Caki2 (cell line): ENCODE results near the gene KCNA4. TPM values are rescaled to one million over a fixed set of nuclear protein-coding genes. Genes with fewer than 3 reads are reported as not detected.
"Not testable (repeated sequence)": the region's sequence is repeated elsewhere in the genome, so short reads cannot be mapped to it uniquely, and the experiment has no call there.

Experiments
- DNase-seq: peaks from one replicate; pipeline ENCODE4 v3.0.0-alpha.2; 2015; ENCODE audit warnings: low read depth
- in situ Hi-C: cut with HindIII; loops from 2 replicates; pipeline ENCODE4 v1.10.0; 2016; ENCODE audit warnings: low sequenced_read_pairs, low pct_unique_long_range_greater_than_20kb, mixed read lengths
- total RNA-seq: library from RNA; depleted of rRNA; stranded (reverse); fragments of >200 nt; shearing (Covaris generic); gene quantifications from 2 replicates; pipeline ENCODE4 v1.2.3, GENCODE V29; 2014; ENCODE audit warnings: low replicate concordance; rRNA removed

The KCNA4 gene
- total RNA-seq: not detected in 2 replicates

- in situ Hi-C loops: no loop called here
- no peak for DNase-seq
Measured at GRCh38 chr11:30016588-30017363, at the start of gene KCNA4. KCNA4 (minus strand) TSS chr11:30017030; CDS start chr11:30012678, 4,352 bp downstream.

GRCh38 chr11:30062103-30062502 lies 45.3 kb upstream of the KCNA4 start:
- in situ Hi-C loops: no loop called here

DNA sequence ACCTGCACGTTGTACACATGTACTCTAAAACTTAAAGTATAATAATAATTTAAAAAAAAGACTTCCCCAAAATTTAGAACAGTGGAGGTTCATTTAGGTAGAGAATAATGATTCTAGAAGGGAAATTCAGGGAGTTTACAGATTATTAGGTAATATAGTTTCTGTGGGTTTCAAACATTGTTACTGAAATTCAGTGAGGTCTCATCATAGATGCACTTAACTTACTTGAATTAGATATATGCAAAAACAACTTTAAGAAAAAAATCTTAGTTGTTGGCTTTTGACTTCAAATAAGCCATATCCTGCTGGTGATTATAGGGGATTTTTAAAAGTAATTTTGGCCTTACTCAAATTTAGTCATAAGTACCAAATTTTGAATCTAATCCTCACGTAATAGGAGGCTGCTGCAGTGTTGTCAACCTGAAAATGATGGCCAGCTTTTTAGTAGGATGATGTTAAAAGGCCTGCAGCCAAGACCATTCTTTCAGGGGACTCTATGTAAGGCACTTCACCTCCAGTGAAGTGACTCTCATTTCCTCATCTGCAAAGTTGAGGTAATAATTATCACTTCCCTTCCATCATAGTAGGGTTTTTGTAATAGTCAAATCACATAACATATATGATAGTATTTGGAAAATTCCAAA lies 42.5 kb upstream of the KCNA4 start:
- DNase-seq: no peak
- in situ Hi-C loops: no loop called here

More at GRCh38 chr11:30062103-30062502, 45.3 kb upstream of the KCNA4 start:
- DNase-seq: no peak

DNA sequence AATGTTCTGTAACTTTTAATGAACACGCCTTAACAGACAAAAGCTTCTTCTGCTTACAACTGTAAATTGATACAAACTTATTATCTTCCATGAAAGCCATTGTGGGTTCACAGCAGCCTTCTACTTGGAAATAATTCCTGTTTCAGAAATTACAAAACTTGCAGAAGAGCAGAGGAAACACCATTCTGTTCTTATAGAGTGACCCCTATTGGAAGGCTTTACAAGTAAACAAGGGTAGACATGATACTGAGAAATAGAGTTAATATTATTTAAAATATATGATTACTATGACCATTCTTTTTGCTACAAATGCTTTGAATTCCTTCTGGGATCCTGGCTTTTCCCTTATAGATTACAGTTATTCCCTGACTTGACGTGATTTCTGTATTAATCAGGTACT lies 32.4 kb upstream of the KCNA4 start:
- DNase-seq: no peak
- in situ Hi-C loops: no loop called here

GRCh38 chr11:30046578-30046945 lies 29.7 kb upstream of the KCNA4 start:
- DNase-seq: no peak
- in situ Hi-C loops: no loop called here

DNA sequence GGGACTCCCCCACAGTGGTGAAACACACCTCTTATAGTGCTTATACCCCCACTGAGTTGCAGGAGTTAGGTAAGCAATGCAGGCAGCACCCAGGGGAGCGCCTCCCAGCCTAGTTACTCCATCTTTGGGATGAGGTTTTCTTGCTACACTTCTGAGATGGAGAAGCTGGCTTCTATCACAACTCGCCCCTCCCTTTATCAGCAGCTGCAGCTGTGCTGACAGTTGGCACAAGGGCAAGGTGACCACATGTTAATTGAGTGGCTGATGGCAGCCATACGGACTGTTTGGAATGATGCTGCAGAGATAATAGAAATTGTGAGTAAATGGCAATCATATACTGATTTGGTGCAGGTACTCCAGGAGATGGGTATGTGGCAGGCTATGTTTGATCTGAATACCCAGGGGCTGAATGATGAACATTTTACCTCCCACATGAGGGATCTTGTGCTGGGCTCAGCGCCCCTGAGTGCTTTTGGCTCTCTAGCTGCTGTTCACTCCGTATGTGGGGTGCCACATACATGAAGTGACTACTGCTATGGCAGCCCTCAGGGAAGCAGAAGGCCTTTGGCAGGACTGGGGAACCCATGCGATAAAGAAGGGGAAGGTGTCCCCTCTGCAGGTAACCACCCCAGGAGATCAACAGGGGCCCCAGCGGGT lies 29.2 kb upstream of the KCNA4 start:
- in situ Hi-C loops: no loop called here
- no peak for DNase-seq

DNA sequence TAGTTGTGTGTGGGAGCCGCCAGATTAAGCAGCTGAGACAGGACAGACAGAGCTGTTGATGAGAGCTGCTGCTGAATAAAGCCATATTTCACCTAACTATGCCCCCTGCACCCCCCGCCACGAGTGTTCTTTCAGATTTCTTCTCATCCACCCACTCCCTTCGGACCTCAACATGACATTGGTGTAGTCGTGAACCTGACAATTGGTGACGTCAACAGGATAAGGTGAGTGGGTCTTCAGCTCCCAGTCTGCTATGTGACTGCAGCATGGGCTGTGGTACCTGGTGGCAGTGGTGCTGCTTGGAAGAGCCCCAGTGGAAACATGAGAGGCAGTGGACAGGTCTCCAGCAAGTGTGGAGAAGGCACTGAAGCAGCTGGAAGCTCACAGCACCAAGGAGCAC lies 28.3 kb upstream of the KCNA4 start:
- DNase-seq: no peak
- in situ Hi-C loops: no loop called here

GRCh38 chr11:30041171-30041570 lies 24.3 kb upstream of the KCNA4 start:
- no peak for DNase-seq
- in situ Hi-C loops: no loop called here

DNA sequence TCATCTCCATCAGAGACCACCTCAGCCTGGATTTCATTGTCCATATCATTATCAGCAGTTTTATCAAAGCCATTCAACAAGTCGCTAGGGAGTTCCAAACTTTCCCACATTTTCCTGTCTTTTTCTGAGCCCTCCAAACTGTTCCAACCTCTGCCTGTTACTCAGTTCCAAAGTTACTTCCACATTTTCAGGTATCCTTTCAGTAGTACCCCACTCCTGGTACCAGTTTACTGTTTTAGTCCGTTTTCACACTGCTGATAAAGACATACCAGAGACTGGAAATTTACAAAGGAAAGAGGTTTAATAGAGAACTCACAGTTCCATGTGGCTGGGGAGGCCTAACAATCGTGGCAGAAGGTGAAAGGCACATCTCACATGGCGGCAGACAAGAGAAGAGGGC lies 17.9 kb upstream of the KCNA4 start:
- DNase-seq, in situ Hi-C loops: not testable (repeated sequence)

DNA sequence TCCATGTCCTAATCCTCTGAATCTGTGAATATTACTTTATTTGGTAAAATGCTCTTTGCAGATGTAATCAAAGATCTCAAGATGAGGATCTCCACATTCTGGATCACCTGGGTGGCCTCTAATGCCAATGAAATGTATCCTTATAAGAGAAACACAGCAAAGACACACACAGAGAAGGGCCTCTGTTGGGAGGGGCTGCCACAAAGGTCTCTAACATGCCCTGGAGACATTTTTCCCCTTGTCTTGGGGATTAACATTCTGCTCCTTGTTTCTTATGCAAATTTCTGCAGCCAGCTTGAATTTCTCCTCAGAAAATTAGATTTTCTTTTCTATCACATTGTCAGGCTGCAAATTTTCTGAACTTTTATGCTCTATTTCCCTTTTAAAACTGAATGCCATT lies 17.3 kb upstream of the KCNA4 start:
- DNase-seq, in situ Hi-C loops: not testable (repeated sequence)

- in situ Hi-C loops: no loop called here
- DNase-seq: no peak
Measured at GRCh38 chr11:30025396-30026139, 8.7 kb upstream of the KCNA4 start.

- in situ Hi-C loops: no loop called here
- no peak for DNase-seq
Measured at GRCh38 chr11:30023074-30023473, 6.2 kb upstream of the KCNA4 start.

GRCh38 chr11:30019481-30019880 lies 2.7 kb upstream of the KCNA4 start:
- in situ Hi-C loops: no loop called here
- DNase-seq: no peak

DNA sequence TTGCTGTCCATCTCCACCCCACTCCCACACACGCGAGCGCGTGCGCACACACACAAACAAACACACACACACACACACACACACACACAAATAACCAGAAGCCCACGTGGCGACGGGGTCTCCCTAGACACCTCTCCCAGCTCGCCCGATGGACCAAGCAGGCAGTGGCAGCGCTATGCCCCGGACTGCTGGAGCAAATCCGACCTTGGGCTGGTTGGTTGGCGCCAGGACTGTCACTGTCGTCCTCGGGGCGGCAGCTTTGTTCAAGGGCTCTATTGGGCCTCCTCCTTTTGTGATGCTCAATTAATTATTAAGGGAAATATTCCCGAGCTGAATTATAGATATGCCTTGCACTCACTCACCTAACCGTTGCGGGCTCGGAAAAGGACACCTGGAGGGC lies 1.7 kb upstream of the KCNA4 start:
- in situ Hi-C loops: no loop called here
- DNase-seq: no peak

GRCh38 chr11:30017445-30017895 lies 640 bp upstream of the KCNA4 start:
- in situ Hi-C loops: no loop called here
- no peak for DNase-seq

DNA sequence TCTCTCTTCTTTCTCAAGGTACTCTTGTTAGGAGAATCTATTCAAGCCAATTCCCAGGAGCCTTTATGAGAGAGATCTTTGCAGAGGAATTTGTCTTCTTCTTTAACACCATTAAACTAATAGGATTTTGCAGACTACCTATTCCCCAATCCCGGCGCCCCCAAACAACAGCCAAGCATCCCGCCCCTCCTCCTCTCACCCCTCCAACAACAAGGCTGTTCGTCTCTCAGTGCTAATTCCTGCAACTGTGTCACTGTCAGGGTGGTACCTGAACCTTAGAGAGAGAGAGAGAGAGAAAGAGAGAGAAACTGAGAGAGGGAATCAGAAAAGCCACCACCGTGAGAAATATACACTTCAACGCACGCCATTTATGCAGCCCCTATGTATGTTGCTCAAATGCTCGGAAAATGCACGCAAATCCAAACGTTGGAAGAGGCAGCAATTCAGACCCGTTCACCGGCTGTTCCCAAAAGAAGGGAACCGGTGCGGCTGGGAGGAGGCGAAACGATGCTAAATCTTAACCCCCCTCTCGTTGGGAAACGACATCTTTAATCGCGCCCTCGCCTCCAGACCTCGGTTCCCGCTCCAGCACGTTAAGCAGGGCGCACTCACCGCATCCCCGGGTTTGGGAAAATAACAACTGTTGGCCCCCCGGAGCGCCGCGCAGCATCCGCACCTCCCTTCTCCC lies 961 bp downstream of the KCNA4 start:
- DNase-seq: no peak
- in situ Hi-C loops: no loop called here

GRCh38 chr11:30012346-30012745 lies 4.5 kb downstream of the KCNA4 start:
- DNase-seq: no peak
- in situ Hi-C loops: no loop called here

- DNase-seq: no peak
- in situ Hi-C loops: no loop called here
Measured at GRCh38 chr11:30009060-30009459, 7.8 kb downstream of the KCNA4 start.
